Endothelial cell of umbilical vein (primary cell): Measurements from ENCODE around the gene ZHX3. TPM values are rescaled to one million over a fixed set of nuclear protein-coding genes. Genes with fewer than 3 reads are reported as not detected.
A peak's percentile ranks its signal among the peaks of the same experiment; 100 is the strongest.

Source experiments
- BruUV-seq: library from RNA; stranded (reverse); fragments of 400-500 nt; replicated peaks from 2 replicates; lab custom pipeline; 2021; lab: Mats Ljungman, UMichigan
- CTCF ChIA-PET: fragments of 300-600, 350-600 bp; sonication (Branson Sonifier 250); formaldehyde crosslinking; loops from one replicate; lab custom pipeline; 2021; ENCODE audit warnings: antibody characterized with exemption, inconsistent platforms; lab: Charles Lee
- POLR2A ChIA-PET: fragments of 300-600, 350-600 bp; sonication (Branson Sonifier 250); formaldehyde crosslinking; loops from one replicate; lab custom pipeline; 2021; ENCODE audit warnings: antibody characterized with exemption, inconsistent platforms; lab: Charles Lee
- DNase-seq: peaks from one replicate; pipeline ENCODE4 v3.0.0-alpha.2; 2011; ENCODE audit warnings: low read depth, low spot score
- FAIRE-seq: peaks from 2 replicates; lab custom pipeline; 2011; peaks lifted over from hg19 to GRCh38; lab: Jason Lieb, UNC
- H2AFZ ChIP-seq: 2 replicates; pipeline ENCODE4 v1.6.0; 2012; ENCODE audit warnings: low read depth, low read length, control low read depth, inconsistent platforms
- H3K27ac ChIP-seq: 2 replicates; pipeline ENCODE4 v1.5.1; 2011; ENCODE audit warnings: low read depth, mild to moderate bottlenecking, control low read depth, low read length, moderate library complexity; ENCODE audit not compliant: insufficient read depth
- H3K27me3 ChIP-seq, 2 experiments: 2 replicates each; pipeline versions ENCODE4 v1.6.0 to v1.6.1; 2011; ENCODE audit warnings: low read length in 2 of 2, mixed read lengths in 1 of 2; ENCODE audit not compliant: control insufficient read depth in 2 of 2, insufficient read depth in 2 of 2
- H3K36me3 ChIP-seq, 2 experiments: 2 replicates in 1 of 2; 3 replicates in 1 of 2; pipeline ENCODE4 v1.5.1; 2011; ENCODE audit warnings: low read length in 2 of 2, mild to moderate bottlenecking in 1 of 2, moderate library complexity in 1 of 2; ENCODE audit not compliant: control insufficient read depth in 2 of 2, insufficient read depth in 2 of 2; ENCODE audit errors: extremely low read depth in 1 of 2
- H3K4me1 ChIP-seq: 3 replicates; pipeline ENCODE4 v1.5.1; 2011; ENCODE audit warnings: mild to moderate bottlenecking, low read length; ENCODE audit not compliant: control insufficient read depth, insufficient read depth; ENCODE audit errors: extremely low read depth
- H3K4me2 ChIP-seq: 2 replicates; pipeline ENCODE4 v1.6.1; 2011; ENCODE audit warnings: low read length, control low read depth, mixed read lengths; ENCODE audit not compliant: insufficient read depth
- H3K4me3 ChIP-seq, 3 experiments: fragments of 200-600 bp in 1 of 3; sonication (generic), shearing (Covaris generic) in 1 of 3; replicated peaks in 1 of 3; 2 replicates each; pipeline ENCODE4 v1.5.1; 2011 to 2016; ENCODE audit warnings: control low read depth in 3 of 3, low read length in 3 of 3, mild to moderate bottlenecking in 2 of 3, inconsistent platforms in 1 of 3, low read depth in 1 of 3, moderate library complexity in 1 of 3; ENCODE audit not compliant: insufficient read depth in 1 of 3
- H3K79me2 ChIP-seq: 2 replicates; pipeline ENCODE4 v1.6.0; 2012; ENCODE audit warnings: low read length, inconsistent platforms; ENCODE audit not compliant: control insufficient read depth, insufficient read depth
- H3K9ac ChIP-seq: replicated peaks from 2 replicates; pipeline ENCODE3; 2011; ENCODE audit warnings: low read length, control low read depth; ENCODE audit not compliant: insufficient read depth; ENCODE audit errors: extremely low read depth
- H3K9me1 ChIP-seq: replicated peaks from 3 replicates; pipeline ENCODE4 v1.6.0; 2011; ENCODE audit warnings: mild to moderate bottlenecking, low read length; ENCODE audit not compliant: control insufficient read depth, insufficient read depth; ENCODE audit errors: extremely low read depth
- H3K9me3 ChIP-seq: replicated peaks from 2 replicates; pipeline ENCODE4 v1.5.1; 2012; ENCODE audit warnings: low read length, inconsistent platforms; ENCODE audit not compliant: control insufficient read depth, insufficient read depth
- H4K20me1 ChIP-seq: replicated peaks from 2 replicates; pipeline ENCODE3; 2011; ENCODE audit warnings: mild to moderate bottlenecking, low read length; ENCODE audit not compliant: control insufficient read depth, insufficient read depth; ENCODE audit errors: extremely low read depth
- CTCF ChIP-seq, 2 donors: IDR thresholded peaks; 1 replicate in 1 of 2; 2 replicates in 1 of 2; pipeline ENCODE4 v1.5.1; 2011; ENCODE audit warnings: low read length in 2 of 2, mild to moderate bottlenecking in 2 of 2, moderate library complexity in 2 of 2, control low read depth in 1 of 2, inconsistent platforms in 1 of 2, low read depth in 1 of 2; ENCODE audit not compliant: insufficient read depth in 1 of 2; ENCODE audit errors: extremely low read depth in 1 of 2
- EZH2 ChIP-seq: IDR thresholded peaks from 2 replicates; pipeline ENCODE4 v1.6.1; 2012; ENCODE audit warnings: borderline replicate concordance, low read depth, mild to moderate bottlenecking, moderate library complexity, low read length, inconsistent platforms; ENCODE audit not compliant: severe bottlenecking
- FOS ChIP-seq: IDR thresholded peaks from 2 replicates; pipeline ENCODE4 v1.6.1; 2011; ENCODE audit warnings: mild to moderate bottlenecking, low read length, moderate library complexity, borderline replicate concordance; ENCODE audit not compliant: insufficient read depth
- GATA2 ChIP-seq: IDR thresholded peaks from 2 replicates; pipeline ENCODE4 v1.7.0; 2011; ENCODE audit warnings: low read depth, mild to moderate bottlenecking, moderate library complexity, mixed read lengths, low read length; ENCODE audit not compliant: insufficient read length, insufficient read depth
- MAX ChIP-seq: IDR thresholded peaks from 2 replicates; pipeline ENCODE4 v1.6.1; 2011; ENCODE audit not compliant: insufficient read depth, insufficient read length
- dilution Hi-C: fragments of 300-500 bp; cut with MboI; formaldehyde crosslinking; loops from one replicate; pipeline ENCODE4 v1.15.0; 2019; ENCODE audit warnings: low sequenced_read_pairs; ENCODE audit not compliant: extremely low pct_ligation_motif_present
- intact Hi-C: fragments of 100-400 bp; cut with micrococcal nuclease; formaldehyde crosslinking; loops from one replicate; pipeline ENCODE4 v1.10.0; 2022
- polyA plus RNA-seq, 4 experiments: library from polyadenylated mRNA; depleted of rRNA in 3 of 4; stranded (reverse) in 3 of 4; unstranded in 1 of 4; fragments of >200 nt; gene quantifications; 2 replicates each; pipeline versions ENCODE4 v1.2.1 to v1.2.3, GENCODE V29; 2011 to 2012; ENCODE audit warnings: missing spikeins in 1 of 4
- total RNA-seq: library from RNA; stranded (reverse); gene quantifications from 2 replicates; pipeline ENCODE4 v1.2.3, GENCODE V29; 2021

Gene ZHX3
- total and polyA plus RNA-seq, 2 donors (not counting 3 experiments of a cell fraction or from before 2014, with no cell fraction given) = 7.4 to 17.8 TPM

- DNase-seq (no peak), FAIRE-seq (peak; percentile 31)
- H3K27ac ChIP-seq = no peak overlapping the region
- no peaks in the 10 kb centered on the region for H3K4me1 ChIP-seq
- no peak overlapping the region for H3K4me2 ChIP-seq
- intact Hi-C loops (no loop called here), dilution Hi-C loops (no loop called here)
- TF ChIP-seq EZH2 (no peak), FOS (no peak), MAX (no peak), CTCF (IDR thresholded peaks at IDR 0.05; ENCODE audit: extremely low read depth in 1 of 2, insufficient read depth in 1 of 2, low read depth in 1 of 2, low read length in 2 of 2) (no peak), GATA2 (no peak)
- H3K79me2 ChIP-seq = no peaks in the 10 kb centered on the region
- H3K36me3 ChIP-seq = no peaks in the 10 kb centered on the region
- H3K9ac ChIP-seq = no peak overlapping the region
- no peaks in the 10 kb centered on the region for H3K9me1 ChIP-seq
- no peaks in the 10 kb centered on the region for H3K27me3 ChIP-seq
- BruUV-seq = no TSS peak
- no peak overlapping the region for H3K4me3 ChIP-seq
- ChIA-PET CTCF (interaction anchor here (0.6 to 3.7 kb wide), 4 partner anchors 9 to 131 kb away, joined by 3 to 29 read pairs (median 12); no protein-coding TSS in a partner anchor), POLR2A (no interaction called here)
- no peaks in the 10 kb centered on the region for H4K20me1 ChIP-seq
- no peaks in the 10 kb centered on the region for H3K9me3 ChIP-seq
- no peak overlapping the region for H2AFZ ChIP-seq
These were observed 94.8 kb downstream of the ZHX3 start for GRCh38 chr20:41222703-41223102.
